ENCODE data around the gene TIGD1.
"Not testable (repeated sequence)": the region's sequence is repeated elsewhere in the genome, so short reads cannot be mapped to it uniquely, and the experiment has no call there.

TIGD1 gene

DNA sequence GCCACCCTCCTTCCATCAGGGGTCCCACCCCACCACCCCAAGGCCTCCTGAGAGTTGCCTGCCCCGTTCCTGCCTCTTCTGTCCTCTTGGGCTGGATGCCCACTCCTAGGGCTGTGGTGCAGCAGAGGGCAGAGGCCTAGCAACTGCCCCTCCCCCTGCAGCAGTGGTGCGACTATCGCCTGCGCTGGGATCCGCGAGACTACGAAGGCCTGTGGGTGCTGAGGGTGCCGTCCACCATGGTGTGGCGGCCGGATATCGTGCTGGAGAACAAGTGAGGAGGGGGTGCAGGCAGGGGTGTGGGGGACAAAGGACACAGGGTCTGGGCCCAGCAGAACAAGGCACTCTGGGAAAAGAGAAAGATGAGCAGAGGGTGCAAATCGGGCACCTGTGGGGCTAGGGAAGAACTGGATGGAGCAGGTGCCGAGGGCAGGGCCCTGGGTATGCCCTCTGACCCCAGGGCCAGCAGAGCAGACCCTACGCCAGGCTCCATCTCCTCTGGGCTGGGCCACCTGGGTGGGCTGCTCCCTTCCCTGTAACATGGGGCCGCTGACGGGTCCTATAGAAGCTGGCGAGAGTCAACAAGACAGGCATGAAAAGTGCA is 9.8 kb downstream of the TIGD1 start:
- DNase-seq, result no peak

DNA sequence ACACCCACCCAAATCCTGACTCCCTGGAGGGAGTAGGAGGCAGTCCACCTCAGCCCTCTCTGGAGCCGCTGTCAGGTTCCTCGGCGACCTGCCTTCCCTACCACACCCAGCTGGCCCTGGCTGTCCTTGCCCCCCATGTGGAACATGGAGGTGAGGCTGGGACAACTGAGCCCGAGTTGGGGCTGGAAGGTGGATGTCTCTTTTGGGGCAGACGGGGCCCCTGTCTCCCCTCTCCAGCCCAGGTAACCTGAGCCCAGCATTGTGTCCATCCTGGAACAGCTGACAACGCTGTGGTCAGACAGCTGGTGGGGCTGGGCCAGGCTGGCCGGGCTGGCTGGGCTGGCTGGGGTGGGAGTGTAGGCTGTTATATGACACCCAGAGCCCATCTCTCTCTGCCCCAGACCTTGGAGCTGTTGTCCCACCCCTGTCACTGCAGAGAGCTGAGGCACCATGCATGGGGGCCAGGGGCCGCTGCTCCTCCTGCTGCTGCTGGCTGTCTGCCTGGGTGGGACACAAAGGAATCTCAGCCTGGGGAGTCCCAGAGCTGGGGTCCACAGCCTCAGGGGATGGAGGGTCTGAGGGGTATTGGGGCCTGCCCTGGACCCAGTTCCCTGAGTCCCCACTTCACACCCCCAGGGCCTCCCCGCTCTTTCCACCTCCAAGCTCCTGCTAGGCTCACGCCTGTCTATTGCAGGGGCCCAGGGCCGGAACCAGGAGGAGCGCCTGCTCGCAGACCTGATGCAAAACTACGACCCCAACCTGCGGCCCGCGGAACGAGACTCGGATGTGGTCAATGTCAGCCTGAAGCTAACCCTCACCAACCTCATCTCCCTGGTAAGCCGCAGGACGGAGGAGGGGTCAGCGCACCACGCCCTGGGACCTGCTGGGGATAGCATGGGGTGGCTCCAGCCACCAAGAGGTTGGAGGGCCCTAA is 10.8 kb downstream of the TIGD1 start, which contains the start of gene CHRNG:
CHRNG (plus strand) TSS at position 395 of the 934 bp plus-strand sequence; CDS start at position 451, 56 bp downstream.
- DNase-seq, result no peak

DNA sequence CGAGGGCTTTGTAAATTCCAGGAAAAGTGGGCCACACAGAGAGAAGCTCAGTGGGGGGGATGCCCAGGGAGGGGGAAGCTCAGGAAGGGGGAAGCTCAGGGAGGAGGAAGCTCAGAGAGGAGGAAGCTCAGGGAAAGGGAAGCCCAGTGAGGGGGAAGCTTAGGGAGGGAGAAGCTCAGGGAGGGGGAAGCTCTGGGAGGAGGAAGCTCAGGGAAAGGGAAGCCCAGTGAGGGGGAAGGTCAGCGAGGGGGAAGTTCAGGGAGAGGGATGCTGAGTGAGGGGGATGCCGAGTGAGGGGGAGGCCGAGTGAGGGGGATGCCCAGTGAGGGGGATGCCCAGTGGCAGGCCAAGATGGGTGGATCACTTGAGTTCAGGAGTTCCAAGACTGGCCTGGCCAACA is 11.7 kb downstream of the TIGD1 start:
- no peak for DNase-seq

DNA sequence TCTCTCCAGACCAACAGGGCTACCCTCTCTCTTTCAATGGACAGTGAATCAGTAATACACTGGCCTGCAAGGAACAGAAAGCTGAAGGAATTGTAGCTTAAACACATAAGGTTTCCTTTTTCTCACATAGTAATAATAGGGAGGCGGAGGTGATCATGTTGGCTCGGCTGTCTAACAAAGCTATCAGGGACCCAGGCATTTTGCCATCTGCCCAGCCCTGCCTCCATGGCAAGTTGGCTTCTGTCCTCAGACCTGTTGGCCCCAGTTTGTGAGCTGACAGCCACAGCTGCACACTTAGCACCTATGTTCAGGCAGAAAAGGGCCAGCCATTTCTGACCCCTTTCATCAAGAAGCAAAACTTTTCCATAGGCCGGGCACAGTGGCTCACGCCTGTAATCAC is 12.9 kb downstream of the TIGD1 start:
- no peak for DNase-seq

DNA sequence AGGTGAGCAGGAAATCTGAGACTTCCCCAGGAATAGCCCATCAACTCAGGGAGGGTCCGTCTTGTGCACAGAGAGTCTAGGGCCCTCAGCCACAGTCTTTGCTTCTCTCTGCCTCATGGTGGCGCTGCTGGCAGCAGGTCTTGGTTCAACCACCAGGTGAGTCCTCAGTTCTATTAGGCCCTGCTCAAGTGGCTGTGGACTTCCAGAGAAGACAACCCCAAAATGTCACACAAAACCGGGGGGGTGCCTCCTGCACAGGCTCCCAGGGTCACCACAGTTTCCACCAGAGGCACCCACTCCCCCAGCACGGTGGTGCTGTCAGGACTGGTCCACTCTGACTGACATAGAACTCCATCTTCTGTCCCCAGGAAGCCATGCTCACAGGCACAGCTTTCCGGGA is 13.3 kb downstream of the TIGD1 start:
- no peak for DNase-seq

DNA sequence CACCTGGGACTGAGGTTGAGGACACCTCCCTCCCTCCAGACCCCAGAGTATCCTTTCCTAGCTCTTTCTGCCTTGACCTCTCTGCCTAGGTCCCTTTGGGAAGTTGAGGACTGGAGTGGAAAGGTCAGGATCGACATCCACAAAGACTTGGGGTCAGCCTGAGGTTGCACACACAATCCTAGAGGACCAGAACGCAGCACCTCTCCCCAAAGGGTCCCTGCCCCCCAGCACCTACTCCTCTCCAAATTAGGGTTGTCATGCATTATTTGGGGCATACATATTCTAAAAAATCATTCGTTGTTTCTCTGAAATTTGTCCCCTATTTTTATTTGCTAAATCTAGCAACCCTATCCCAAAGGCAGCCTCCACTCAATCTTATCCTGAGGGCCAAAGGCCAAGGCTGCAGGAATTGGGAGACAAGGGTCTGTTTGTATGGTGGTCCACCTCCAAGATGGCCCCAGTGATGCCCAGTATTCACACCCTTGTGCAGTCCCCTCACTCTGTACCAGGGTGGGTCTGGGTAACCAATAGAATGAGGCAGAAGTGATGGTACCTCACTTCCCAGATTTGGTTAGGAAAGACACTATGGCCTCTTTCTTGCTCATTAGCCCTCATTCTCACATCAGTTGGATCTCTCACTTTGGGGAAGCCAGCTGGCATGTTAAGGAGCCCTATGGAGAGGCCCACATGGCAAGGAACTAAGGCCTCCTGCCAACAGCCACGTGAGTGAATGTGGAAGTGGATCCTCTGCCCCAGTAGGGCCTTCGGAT is 14.4 kb downstream of the TIGD1 start:
- DNase-seq, result no peak

DNA sequence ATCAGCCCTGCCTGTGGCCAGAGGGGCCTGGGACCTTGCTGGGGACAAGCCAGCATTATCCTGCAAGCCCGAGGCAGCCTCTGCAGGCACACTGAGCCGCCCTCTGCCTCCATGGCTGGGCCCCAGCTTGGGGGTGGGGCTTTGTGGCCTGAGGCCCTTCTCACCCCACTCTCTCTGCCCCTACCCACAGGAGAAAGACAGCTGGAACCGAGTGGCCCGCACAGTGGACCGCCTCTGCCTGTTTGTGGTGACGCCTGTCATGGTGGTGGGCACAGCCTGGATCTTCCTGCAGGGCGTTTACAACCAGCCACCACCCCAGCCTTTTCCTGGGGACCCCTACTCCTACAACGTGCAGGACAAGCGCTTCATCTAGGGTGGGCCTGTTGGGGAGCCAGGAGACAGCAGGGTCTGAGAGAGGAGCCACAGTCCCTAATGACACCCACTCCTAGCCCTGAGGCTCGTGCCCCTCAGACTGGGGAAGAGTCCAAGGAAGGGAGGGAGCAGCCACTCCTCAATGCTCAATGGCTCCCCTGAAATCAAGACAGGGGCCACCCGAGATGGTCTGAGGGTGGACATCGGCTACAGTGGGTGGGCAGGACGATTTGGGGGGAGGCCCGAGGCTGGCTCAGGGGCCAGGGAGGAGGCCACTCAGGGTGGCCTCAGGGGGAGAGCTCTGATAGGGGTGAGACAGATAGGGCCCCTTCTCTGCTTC is 15.3 kb downstream of the TIGD1 start:
- no peak for DNase-seq

DNA sequence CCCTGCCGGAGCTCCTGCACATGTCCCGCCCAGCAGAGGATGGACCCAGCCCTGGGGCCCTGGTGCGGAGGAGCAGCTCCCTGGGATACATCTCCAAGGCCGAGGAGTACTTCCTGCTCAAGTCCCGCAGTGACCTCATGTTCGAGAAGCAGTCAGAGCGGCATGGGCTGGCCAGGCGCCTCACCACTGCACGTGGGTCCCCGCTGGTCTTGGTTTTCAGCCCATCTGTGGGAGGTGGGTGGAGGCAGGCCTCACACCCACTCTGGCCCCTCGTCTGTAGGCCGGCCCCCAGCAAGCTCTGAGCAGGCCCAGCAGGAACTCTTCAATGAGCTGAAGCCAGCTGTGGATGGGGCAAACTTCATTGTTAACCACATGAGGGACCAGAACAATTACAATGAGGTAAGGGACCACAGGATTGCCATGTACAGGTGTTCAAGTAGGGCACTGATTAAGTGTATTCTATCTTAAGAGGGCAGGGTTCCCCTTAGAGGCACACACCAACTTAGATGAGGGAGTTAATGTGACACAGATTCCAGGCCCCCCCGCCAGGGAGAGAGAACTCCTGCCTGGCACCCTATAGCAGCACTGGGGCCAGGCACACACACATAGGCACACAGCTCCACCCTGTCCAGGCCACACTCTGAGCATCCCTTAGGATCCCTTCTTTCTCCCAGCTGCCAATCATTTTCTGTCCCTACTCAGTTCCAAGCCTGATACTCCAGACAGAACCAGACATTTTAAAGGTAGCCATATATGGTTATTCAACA is 16.2 kb downstream of the TIGD1 start:
- no peak for DNase-seq

DNA sequence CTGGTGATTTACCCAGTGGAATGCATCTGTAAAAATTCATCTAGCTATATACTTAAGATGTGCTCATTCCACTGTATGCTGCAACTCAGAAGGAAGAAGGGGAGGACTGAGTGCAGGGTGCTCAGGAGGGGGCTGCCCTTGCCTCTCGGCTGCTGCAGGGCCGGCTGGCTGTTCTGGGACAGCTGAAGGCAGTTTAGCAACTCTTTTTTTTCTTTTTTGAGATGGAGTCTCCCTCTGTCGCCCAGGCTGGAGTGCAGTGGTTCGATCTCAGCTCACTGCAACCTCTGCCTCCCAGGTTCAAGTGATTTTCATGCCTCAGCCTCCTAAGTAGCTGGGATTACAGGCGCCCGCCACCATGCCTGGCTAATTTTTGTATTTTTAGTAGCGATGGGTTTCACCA is 17.5 kb downstream of the TIGD1 start:
- DNase-seq, result not testable (repeated sequence)

DNA sequence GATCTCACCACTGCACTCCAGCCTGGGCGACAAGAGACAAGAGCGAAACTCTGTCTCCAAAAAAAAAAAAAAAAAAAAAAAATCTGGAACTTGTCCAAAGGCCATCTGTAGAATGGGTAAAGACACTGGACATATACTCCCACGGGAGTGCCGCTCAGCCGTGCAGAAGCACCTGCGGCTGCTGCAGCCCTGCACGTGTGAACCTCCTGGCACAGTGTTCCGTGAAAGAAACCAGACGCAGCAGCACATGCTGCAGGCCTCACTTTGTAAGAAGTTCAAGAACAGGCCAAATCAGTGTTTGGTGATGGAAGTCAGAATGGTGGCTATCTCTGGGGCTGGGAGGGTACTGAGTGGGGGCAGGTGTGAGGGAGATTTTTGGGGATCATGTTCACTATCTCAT is 17.9 kb downstream of the TIGD1 start:
- DNase-seq, result no peak

DNA sequence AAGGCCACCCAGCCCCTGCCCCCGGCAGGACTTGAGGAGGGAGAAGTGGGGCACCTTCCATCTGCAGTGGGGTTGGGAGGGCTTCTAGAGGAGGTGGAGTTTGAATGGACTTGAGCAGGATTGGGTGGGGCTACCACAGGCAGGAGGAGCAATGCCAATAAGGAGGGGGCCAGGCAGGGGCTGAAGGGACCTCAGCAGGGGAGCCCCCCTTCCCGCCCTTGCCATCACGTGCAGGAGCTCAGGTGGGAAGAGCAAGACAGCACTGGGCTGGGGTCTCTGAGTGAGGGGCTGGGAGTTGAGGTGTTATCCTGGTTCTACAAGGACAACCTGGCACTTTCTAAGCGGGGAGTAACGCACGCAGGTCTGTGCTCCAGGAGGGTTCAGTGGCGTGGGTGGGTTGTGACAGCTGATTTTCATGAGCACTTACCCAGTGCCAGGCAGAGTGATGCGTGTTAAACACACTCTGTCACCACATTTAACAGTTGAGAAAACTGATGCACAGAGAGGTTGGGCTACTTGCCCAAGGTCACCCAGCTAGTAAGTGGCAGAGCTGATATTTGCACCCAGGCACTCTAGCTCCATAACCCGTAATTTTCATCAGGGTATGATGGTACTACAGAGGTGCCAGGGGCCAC is 19.6 kb downstream of the TIGD1 start:
- DNase-seq, result no peak

DNA sequence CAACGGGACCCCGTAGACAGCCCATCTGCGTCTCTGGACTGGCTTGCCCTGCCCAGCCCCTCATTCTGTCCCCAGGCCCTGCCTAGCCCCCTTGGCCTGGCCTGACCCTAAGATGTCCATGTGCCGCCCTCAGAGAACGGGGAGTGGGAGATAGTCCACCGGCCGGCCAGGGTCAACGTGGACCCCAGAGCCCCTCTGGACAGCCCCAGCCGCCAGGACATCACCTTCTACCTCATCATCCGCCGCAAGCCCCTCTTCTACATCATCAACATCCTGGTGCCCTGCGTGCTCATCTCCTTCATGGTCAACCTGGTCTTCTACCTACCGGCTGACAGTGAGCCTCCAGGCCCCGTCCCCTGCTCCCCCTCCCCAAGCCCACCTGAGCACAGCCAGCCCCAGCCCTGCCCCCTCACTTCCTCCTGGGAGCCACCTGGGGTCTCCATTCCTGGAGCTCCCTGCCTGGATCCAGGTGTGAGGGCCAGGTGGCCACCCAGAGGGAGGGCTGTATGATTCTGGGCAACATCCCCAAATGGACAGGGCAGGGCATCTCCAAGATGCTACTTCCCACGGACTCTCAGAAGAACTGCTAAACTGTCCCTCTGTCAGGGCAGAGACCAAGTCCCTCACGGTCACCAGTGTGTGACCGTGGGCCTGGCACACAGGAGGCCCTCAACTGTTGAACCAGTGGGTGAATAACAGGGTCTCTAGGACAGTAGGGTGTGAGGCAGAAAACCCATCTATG is 20.4 kb downstream of the TIGD1 start:
- DNase-seq, result no peak

DNA sequence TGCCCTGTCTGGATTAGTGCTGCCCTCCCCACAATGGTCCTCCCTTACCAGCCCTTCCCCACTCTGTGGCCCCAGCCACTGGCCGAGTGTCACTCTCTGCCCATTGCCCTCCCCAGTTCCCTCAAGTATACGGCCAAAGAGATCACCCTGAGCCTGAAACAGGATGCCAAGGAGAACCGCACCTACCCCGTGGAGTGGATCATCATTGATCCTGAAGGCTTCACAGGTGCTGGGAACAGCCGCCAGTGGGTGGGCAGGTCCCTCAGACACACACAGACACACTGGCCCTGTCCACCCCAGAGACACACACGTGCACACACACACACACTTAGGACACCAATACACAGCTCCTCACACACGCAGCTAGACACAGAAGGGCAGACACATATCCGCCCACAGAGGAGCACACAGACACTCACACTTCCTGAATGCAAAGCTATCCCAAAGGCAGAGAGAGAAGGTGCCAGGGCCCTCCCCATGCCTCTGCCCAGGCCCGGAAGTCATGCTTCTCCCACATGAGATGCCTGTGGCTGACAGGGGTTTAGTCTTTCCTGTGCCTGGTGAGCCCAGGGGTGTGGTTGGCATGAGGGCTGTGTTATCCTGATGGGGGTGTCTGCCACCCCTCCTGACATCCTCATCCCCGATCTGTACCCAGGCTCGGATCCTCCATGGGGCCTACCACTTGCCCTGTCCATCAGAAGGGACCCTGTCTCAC is 21.5 kb downstream of the TIGD1 start:
- no peak for DNase-seq

DNA sequence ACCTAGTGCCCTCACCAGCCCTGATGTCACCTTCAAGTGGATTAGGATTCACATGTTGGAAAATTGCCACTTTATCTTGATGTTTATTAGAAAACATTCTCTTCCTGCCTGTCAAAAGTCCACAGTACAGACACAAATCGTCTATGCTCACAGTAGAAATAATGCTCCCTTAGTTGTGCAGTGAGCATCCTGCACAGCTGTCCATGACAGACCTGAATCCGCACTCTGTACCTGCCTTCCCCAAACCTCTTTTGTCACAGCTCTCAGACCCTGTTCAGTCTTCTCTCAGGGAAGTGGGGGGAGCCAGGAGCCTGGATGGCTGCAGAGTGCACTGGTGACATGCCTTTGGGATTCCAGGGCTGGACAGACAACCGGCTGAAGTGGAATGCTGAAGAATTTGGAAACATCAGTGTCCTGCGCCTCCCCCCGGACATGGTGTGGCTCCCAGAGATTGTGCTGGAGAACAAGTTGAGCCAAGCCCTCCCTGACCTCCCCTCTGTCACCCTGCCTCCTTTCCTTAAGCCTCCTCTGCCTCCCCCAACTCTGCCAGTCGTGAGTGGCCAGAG is 22.4 kb downstream of the TIGD1 start:
- DNase-seq, result no peak

DNA sequence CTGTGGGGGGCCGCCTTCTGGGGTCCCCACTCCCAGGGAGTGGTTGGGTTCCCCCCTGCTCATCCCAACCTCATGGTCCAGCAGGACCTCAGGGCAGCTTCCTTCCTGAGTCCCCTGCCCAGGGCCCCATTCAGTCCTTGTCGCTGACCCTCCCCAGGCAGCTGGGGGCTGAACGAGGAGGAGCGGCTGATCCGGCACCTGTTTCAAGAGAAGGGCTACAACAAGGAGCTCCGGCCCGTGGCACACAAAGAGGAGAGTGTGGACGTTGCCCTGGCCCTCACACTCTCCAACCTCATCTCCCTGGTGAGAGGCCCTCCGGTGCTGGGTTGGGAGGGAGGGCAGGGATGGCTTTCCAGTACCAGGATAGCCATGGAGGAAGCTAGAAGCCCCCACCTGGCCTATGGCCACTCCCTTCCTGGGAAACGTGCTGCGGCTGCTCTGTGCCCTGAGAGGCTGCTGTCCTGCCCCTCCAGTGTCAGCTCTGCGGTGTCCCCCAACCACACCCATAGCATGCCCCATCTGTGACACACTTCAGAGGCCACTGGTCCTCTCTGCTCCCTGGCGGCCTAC is 23.9 kb downstream of the TIGD1 start:
- no peak for DNase-seq

DNA sequence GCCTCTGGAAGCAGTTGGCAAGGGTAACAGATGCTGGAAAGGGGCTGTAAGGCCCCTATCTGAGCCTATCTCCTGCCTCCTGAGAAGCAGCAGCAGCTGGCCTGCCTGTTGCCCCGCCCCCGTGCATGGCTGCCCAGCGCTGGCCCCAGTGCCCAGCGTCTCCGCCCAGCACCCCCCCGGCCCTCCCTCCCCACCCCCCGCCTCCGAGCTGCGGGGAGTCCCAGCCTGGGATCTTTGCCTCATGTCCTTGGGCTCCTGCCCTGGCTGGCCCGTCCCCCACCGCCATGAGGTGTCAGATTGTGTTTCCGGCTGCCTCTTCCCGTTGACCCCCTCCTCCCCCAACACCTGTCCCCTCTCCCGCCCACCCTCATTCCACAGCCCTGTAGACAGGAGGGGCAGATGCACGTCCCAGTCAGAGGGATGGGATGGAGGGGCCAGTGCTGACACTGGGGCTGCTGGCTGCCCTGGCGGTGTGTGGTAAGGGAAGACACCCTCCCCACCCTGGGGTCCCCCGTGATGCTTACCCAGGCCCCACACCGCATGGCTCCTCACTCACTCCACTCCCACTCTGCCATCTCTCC is 24.5 kb downstream of the TIGD1 start, which contains the start of gene CHRND:
CHRND (plus strand) TSS at position 370 of the 581 bp plus-strand sequence; CDS start at position 426, 56 bp downstream.
- peak in 28 of 51 donors; percentile 9 to 70 (median 41) for DNase-seq

DNA sequence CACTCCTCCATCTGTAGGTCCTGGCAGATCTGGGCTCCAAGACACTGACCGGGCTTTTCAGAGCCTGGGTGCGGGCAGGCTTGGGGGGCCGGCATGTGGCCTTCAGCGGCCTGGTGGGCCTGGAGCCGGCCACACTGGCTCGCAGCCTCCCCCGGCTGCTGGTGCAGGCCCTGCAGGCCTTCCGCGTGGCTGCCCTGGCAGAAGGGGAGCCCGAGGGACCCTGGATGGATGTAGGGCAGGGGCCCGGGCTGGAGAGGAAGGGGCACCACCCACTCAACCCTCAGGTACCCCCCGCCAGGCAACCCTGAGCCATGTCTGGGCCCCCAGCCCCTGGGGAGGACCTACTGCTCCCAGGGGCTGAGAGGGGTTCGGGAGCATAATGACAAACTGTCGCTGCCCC is 25.2 kb downstream of the TIGD1 start:
- DNase-seq, result no peak

DNA sequence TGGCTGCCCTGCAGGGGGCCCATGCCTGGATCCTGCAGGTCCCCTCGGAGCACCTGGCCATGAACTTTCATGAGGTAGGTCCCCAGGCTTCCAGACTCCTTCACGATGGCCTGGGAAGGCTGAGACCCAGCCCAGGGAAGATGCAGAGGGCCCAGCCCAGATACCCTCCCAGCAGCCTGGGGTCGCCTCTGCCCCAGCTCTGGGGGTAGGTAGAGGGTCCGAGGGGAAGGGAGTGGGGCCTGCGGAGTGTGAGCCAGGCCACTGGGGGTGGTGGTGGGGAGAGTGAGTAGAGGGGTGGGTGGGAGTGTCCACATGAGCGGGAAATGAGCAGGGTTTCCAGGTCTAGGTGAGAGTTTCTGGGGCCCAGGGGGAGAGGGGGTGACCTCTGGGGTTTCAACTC is 25.6 kb downstream of the TIGD1 start:
- DNase-seq, result no peak
